HG02884 (cell line): ENCODE data around the gene CD160.
"Not testable (repeated sequence)": the region's sequence is repeated elsewhere in the genome, so short reads cannot be mapped to it uniquely, and the experiment has no call there.

Source experiments
- ATAC-seq: cut with Tn5 transposase; IDR thresholded peaks from one replicate; pipeline ENCODE4 v1.9.1; 2021; ENCODE audit warnings: mild to moderate bottlenecking, moderate library complexity; ENCODE audit not compliant: unreplicated experiment

Gene CD160, protein sequence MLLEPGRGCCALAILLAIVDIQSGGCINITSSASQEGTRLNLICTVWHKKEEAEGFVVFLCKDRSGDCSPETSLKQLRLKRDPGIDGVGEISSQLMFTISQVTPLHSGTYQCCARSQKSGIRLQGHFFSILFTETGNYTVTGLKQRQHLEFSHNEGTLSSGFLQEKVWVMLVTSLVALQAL

DNA sequence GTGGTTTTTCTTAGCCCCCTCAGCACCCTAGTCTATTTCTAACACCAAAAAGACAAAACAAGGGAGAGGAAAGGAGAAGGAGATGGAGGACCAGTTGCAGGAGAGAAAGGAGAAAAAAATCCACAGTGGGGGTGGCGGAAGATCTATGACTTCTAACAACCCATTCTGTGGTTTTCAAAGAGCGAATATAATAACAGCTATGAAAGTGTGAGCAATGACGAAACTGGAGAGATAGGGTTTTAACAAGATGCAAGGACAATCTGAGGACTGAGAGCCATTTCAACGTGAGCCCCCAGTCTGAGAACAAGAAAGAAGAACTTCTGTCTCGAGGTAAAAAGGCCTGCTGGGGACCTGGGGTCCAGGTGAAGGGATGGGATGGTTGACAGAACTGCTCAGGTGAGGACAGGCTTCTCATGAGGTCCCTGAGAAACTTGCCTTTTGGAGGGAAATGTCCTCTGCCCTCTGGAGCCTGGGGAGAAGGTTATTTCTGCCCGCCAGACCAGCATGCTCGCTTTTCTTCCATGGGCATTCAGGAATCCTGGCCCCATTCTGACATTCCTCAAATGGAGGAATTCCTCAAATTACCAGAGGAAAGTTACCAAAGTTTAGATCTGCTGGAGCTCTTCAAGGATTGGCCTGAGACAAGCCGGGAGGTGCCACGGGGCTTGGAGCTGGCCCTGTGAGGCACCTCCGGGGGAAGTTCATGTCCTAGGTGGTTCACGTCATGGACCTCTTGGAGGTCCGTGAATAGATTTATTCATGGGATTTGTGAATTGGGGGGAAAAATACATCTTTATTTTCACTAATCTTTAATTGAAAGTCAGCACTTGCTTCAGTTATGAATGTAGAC is at the start of gene CD160:
TSS of gene CD160 (plus strand) at position 270 of the 850 bp plus-strand sequence. CDS start 8,829 bp downstream, outside the sequence.
- no peak for ATAC-seq

DNA sequence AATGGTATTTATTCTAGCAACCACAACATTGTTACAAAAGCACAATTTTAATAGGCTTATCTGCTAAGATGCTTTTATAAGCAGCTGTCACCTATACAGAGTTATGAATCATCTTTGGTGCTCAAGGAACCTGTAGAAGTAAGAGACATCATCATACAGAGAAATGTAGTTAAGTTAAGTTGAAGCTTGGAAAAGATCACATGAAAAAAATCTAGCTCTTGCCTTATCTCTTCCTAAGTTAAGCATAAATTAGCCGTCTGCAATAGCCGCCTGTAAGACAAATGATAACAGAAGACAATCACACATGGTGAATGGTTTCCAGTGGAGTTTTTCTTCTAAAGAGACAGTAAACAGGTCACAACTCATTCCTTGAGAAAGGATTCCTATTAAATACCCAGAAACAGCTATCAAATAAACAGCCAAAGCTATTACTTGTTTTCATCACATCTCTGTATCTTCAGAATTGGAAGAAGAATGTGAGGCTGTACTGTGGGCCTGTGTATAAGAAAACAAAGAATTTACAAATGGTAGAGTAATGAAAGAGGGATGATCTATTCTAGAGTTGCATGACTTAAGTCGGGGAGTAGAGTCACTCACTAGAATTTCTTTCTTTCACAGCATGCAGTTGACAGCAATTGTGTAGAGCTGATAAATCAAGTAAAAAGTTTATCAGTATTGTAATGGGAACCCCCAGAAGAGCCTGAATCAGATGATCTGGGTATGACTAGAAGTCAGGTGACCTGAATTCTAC is 48.1 kb upstream of the CD160 start:
- not testable (repeated sequence) for ATAC-seq

DNA sequence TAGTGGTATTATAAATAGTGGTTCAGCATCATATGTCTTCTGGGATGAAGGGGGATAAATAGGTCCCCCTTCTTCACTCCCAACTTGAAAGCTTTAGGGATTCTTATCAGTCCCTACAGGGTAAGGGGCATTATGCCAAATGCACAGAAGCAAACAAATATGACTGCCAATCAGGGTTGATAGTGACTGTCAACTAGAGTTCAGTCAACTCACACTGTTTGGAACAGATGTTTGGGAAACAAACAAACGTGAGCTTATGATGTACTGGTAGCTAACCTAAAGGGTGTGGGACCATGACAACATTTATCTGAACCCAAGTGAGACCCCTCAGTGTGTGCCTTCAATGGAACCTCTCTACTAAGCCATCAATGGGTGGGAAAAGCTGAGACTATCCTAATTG is 46.1 kb upstream of the CD160 start:
- not testable (repeated sequence) for ATAC-seq

DNA sequence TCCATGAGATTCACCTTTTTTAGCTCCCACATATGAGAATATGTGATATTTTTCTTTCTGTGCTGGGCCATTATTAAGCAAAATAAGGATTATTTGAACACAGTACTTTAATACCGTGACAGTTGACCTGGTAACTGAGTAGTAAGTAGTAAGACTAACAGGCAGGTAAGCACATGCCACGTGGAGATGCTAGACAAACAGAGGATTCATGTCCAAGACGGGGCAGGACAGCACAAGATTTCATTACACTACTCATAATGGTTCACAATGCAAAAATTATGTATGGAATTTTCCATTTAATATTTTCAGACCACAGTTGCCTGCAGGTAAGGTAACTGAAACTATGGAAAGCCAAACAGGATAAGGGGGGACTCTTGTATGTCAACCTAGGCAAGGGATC is 34.4 kb upstream of the CD160 start:
- not testable (repeated sequence) for ATAC-seq

DNA sequence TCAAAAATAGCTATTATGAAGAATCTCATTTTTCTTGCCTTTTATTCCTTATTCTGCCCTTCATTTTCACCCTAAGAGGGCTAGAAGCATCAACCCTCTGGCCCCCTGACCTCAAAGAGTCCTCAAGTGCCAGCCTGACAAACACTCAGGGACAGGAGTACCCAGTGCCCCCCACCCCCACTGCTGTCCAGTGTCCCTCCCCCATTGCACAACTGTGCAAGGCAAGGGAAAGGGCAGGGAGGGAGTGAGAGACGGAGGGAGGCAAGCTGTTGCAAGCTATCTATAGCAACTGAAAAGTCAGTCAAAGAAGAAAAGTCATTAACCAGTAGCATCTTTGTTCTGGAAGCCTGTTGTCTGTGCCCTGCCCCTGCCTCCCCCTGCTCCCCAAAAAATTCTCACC is 33.2 kb upstream of the CD160 start:
- not testable (repeated sequence) for ATAC-seq

DNA sequence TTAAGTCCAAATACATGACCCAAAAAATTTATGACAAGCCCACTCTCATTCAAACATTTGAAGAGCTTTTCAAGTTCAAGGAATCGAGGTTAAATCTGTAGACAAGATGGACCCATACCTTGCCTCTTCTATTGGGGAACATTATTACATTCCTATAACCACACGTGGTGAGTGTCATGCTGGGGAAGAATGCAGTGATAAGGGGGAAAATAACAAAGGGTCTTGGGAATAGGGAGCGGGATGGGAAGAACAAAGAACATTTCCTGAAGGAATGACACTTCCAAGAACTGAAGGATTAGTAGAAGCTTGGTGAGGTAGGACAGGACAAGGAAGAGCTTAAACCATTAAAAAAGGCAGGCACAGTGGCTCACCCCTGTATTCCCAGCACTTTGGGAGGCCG is 31.0 kb upstream of the CD160 start:
- no peak for ATAC-seq

DNA sequence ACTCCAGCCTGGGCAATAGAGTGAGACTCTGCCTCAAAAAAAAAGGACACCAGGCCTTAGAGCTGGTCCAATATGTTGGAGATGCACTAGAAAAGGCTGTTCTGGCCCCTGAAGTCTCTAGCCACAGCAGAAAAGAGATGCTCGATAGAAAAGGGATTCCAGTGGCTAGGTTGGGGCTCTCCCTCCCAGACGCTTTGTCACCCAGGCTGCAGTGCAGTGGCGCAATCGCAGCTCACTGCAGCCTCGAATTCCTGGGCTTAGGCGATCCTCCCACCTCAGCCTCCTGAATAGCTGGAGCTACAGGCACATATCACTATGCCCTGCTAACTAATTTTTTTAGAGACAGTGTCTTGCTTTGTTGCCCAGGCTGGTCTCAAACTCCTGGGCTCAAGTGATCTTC is 30.4 kb upstream of the CD160 start:
- ATAC-seq: no peak

DNA sequence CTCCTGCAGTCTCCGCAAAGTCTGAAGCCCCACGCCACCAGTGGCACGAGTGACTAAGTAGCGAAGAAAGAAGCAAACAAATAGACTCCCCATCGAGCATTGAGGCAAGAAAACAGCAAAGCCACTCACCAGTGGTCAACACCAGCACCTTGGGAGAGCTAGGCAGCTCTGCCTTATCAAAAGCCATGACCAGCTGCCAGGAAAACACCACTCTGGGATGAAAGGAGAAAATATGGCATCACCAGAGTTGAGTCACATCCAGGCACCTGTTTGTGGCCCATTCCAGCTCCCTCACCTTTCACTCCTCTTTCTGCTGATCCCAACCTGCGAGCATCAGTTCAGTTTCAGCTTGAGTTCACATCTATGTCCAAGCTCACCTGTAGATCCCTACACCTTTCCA is 29.4 kb upstream of the CD160 start:
- ATAC-seq: no peak

DNA sequence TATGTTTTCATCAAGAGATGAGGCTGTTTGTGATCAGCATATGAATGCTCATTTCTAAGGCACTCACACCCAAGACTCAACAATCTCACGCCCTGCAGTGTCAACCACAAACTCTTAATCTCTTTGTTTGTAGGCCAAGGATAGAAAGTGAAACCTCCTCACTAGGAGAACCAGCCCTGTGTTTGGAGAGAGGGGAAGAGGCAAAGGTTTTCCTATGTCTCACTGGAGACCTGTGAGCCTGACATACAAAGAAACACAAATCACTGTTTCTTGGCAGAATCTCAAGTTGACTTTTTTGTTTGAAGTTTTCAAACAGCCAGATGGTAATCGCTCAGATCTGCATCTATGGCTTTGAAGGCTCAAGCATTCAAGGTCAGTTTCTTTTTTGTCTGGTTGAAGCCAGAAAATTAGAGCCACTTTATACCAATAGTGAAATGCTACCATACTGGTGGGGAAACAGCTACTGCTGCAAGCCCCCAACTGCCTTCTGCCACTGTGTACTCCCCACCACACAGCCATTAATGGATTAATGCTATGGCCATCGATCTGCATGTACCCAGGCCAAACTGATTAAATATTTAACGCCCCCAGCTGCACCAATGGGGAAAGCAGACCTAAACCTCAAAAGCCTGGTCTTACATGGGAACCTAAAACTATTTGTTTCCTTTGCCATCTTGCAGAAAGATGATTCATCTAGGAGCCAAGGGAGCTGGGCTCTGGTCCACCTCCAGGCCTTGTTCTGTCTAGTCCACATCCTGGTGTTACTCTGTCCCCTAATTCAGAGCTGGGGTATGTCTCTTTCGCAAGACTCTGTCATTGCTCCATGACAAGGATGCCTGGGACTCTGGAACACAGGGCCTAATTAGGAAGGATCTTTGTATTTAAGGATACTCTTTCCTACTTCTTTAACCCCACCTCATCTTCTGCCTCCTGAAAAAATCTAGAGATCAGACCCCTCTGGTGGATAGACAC is 28.4 kb upstream of the CD160 start:
- ATAC-seq: peak; percentile 70

DNA sequence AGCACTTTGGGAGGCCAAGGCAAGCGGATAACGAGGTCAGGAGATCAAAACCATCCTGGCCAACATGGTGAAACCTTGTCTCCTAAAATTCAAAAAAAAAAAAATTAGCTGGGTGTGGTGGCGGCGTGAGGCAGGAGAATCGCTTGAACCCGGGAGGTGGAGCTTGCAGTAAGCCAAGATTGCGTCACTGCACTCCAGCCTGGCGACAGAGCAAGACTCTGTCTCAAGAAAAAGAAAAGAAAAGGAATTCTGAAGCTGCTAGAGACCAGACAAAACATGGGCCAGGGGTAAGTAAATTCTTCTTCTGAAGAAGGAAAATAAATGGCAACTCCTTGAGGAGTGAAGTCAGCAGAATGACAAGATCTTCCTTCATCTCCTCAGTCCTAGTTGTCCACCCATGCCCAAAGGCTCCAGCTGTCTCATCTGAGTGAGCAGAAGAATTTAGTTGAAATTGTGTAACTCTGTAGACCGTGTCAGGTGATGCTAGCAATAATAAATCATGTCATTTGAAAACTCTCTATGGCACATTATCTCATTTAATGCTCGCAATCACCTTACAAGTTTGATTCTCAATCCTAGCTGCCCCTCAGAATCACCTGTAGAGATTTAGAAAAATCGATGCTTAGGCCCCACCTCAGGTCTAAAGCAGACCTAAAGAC is 26.4 kb upstream of the CD160 start:
- no peak for ATAC-seq

DNA sequence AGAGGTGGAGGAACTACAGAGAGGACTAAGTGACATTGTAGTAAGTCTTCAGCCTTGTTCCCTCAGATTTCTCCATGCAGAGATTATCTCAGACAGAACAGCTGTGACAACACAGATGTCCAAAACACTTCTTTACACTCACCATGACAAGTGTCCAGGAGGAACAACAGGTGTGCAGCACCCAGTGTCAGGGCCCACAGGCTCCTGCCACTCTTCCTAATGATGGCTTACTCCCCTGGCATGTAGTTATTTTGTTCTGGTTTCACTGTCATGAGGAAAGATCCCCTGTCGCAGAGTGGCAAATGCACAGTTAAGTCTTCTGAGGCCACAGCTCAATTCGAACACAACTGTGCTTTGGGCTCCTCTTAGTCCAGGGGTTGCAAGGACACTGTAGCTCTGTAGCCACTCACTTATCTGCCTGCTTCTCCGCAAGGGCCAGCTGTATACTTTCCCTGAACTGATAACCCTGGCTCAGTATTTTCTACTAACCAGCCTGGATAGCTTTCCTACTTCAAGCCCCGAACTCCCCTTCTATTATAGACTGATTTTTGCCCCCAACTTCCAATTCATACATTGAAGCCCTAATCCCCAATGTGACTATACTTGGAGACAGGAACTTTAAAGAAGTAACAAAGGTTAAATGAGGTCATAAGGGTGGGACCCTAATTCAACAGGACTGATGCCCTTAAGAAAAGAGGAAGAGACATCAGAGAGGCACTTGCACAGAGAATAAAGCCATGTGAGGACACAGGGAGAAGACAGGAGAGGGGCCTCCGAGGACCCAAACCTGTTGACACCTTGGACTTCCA is 23.3 kb upstream of the CD160 start:
- ATAC-seq: no peak

DNA sequence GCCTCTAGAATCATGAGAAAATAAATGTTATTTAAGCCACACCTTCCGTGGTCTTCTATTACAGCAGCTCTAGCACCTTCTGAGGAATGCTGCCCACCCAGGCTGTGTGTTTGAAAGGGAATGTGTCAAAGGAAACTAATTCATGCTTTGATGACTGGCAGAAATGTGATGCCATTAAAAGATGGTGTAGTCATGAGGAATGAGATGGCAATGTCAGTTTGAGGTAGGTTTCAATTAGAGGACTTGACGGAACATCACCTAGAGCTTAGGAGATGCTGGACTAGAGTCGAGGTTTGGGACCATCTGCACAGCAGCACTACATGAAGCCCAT is 22.7 kb upstream of the CD160 start:
- ATAC-seq: no peak

DNA sequence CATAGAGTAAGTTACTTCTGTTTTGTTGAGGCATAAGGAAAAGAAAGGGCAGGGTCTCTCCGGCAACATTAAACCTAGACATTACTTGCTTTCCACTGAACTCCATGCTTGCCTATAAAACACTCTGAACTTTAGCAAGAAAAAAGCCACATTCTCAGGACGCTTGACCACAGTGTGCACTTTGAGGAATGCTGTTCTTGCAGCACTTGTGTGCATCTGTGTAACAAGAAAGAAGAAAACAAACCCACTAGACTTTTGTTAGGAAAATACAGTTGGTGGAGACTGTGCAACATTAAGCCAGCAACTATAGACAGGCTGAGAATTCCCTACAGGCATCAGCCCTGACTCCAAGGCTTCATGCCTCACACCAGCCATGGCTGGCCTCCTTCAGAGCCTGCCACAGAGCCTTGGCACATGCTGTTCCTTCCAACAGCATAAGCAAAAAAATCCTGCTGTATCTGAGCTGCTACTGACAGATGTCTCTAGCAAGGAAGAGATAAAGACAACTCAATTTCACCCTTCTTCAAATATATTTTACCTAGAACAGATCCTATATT is 17.9 kb upstream of the CD160 start:
- no peak for ATAC-seq

DNA sequence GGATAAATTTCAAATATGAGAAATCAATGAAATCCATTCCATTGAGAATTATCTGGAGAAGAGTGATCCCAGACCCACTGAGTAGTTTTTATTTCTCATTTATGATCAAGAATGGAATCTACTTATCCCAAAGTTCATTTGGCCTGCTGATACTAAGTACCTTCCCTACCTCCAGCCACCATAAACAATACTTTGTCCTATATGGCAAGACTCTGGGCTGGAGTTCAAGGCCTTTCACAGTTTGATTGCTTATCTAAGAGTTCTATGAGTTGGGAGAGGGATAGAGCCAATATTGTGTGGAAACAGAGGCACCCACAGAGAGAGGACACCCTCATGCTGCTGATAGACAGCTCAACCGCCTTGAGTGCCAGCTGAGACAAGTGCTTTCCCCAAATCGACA is 17.2 kb upstream of the CD160 start:
- ATAC-seq: no peak

DNA sequence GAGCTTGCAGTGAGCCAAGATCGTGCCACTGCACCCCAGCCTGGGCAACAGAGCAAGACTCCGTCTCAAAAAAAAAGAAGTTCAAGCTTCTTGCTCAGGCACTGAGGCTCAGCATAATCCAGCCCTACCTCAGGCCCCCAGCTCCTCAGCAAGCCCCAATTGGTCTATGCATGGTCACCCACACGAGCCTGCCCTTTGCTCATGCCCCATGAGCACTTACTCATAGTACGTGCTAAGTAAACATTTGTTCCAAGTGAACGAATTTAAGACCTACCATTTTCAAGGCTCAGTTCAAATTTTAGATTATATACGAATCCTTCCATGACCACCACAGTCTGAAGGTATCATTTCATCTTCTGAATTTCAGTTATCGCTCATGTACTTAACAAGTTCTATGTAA is 16.5 kb upstream of the CD160 start:
- ATAC-seq: no peak

DNA sequence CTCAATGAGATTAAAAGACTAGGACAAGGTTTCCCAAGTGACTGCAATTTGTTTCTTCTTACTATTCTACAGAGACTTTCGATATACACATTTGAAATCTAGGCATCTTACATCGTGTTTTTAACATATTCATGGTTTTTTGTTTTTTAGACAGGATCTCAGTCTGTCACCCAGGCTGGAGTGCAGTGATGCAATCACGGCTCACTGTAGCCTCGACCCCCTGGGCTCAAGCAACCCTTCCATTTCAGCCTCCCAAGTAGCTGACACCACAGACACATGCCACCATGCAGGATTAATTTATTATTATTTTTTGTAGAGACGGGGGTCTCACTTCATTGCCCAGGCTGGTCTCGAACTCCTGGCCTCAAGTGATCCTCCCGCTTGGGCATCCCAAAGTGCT is 13.7 kb upstream of the CD160 start:
- no peak for ATAC-seq

DNA sequence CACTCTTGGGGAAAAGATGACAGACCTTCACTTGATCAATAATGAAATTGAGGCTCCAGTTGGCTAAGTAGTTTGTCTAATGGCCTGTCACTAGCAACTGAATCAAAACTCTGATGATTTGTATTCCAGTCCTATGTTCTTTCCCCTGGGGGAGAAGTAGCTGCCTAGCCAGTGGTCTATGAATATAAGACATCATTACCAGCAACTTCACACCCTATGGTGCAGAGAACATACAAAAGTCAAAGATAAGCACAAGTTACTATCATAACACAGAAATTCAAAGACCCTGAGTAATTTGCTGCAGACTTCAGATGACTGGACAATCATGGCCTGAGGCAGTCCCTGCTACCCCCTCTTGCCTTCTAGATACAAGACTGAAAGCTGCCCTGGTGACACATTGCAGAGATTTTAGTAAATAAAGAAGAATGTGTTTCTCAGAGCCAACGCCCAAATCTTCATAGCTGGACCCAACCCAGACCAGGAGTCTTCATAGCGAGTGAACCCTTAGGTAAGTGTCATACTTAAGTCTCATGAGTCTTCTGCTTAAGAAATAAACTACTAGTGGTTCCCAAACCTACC is 13.1 kb upstream of the CD160 start:
- ATAC-seq: no peak

DNA sequence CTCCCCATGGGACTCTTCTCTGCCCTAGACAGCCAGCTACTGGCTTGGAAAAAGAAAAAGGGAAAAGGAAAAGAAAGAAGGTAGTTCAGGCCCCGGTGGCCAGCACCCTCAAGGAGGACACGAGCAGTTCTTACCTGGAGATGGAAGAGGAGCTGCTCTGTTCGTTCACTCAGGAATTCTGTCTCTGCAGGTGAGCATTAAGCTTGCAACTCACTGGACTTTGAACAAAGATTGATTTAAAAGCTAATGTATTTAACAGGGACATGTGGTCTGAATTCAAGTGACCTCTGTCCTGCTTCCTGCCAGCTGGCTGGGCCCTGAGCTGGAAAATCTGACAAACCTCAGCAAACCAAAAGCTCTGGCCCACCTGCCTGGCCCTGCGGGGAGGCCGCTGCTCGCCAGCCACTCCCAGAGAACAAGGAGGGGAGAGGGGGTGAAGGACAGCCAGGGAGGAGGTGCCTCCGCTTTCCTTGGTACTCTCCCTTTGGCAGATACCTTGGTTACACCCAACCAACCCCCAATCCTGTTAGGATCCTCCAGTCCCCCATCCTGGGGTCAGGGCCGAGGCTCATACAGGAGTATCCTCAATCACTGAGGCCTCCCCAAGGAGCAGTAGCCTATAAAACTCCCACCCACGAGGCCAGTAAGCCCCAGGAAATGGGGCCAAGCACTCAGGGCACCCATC is 12.0 kb upstream of the CD160 start, which contains the start of gene PDZK1:
TSS of gene PDZK1 (minus strand) at position 186 of the 685 bp plus-strand sequence. CDS start 19,347 bp downstream, outside the sequence.
- ATAC-seq: no peak
